Endothelial cell of umbilical vein (primary cell): ENCODE measurements around the gene WBP1L. TPM values are rescaled to one million over a fixed set of nuclear protein-coding genes. Genes with fewer than 3 reads are reported as not detected.

Experiments
- BruUV-seq: library from RNA; stranded (reverse); fragments of 400-500 nt; replicated peaks from 2 replicates; lab custom pipeline; 2021; lab: Mats Ljungman, UMichigan
- CTCF ChIA-PET: fragments of 300-600, 350-600 bp; sonication (Branson Sonifier 250); formaldehyde crosslinking; loops from one replicate; lab custom pipeline; 2021; ENCODE audit warnings: antibody characterized with exemption, inconsistent platforms; lab: Charles Lee
- POLR2A ChIA-PET: fragments of 300-600, 350-600 bp; sonication (Branson Sonifier 250); formaldehyde crosslinking; loops from one replicate; lab custom pipeline; 2021; ENCODE audit warnings: antibody characterized with exemption, inconsistent platforms; lab: Charles Lee
- DNase-seq: peaks from one replicate; pipeline ENCODE4 v3.0.0-alpha.2; 2011; ENCODE audit warnings: low read depth, low spot score
- FAIRE-seq: peaks from 2 replicates; lab custom pipeline; 2011; peaks lifted over from hg19 to GRCh38; lab: Jason Lieb, UNC
- H2AFZ ChIP-seq: 2 replicates; pipeline ENCODE4 v1.6.0; 2012; ENCODE audit warnings: low read depth, low read length, control low read depth, inconsistent platforms
- H3K27ac ChIP-seq: 2 replicates; pipeline ENCODE4 v1.5.1; 2011; ENCODE audit warnings: low read depth, mild to moderate bottlenecking, control low read depth, low read length, moderate library complexity; ENCODE audit not compliant: insufficient read depth
- H3K27me3 ChIP-seq, 2 experiments: 2 replicates each; pipeline versions ENCODE4 v1.6.0 to v1.6.1; 2011; ENCODE audit warnings: low read length in 2 of 2, mixed read lengths in 1 of 2; ENCODE audit not compliant: control insufficient read depth in 2 of 2, insufficient read depth in 2 of 2
- H3K36me3 ChIP-seq, 2 experiments: 2 replicates in 1 of 2; 3 replicates in 1 of 2; pipeline ENCODE4 v1.5.1; 2011; ENCODE audit warnings: low read length in 2 of 2, mild to moderate bottlenecking in 1 of 2, moderate library complexity in 1 of 2; ENCODE audit not compliant: control insufficient read depth in 2 of 2, insufficient read depth in 2 of 2; ENCODE audit errors: extremely low read depth in 1 of 2
- H3K4me1 ChIP-seq: 3 replicates; pipeline ENCODE4 v1.5.1; 2011; ENCODE audit warnings: mild to moderate bottlenecking, low read length; ENCODE audit not compliant: control insufficient read depth, insufficient read depth; ENCODE audit errors: extremely low read depth
- H3K4me2 ChIP-seq: 2 replicates; pipeline ENCODE4 v1.6.1; 2011; ENCODE audit warnings: low read length, control low read depth, mixed read lengths; ENCODE audit not compliant: insufficient read depth
- H3K4me3 ChIP-seq, 3 experiments: fragments of 200-600 bp in 1 of 3; sonication (generic), shearing (Covaris generic) in 1 of 3; replicated peaks in 1 of 3; 2 replicates each; pipeline ENCODE4 v1.5.1; 2011 to 2016; ENCODE audit warnings: control low read depth in 3 of 3, low read length in 3 of 3, mild to moderate bottlenecking in 2 of 3, inconsistent platforms in 1 of 3, low read depth in 1 of 3, moderate library complexity in 1 of 3; ENCODE audit not compliant: insufficient read depth in 1 of 3
- H3K79me2 ChIP-seq: 2 replicates; pipeline ENCODE4 v1.6.0; 2012; ENCODE audit warnings: low read length, inconsistent platforms; ENCODE audit not compliant: control insufficient read depth, insufficient read depth
- H3K9ac ChIP-seq: replicated peaks from 2 replicates; pipeline ENCODE3; 2011; ENCODE audit warnings: low read length, control low read depth; ENCODE audit not compliant: insufficient read depth; ENCODE audit errors: extremely low read depth
- H3K9me1 ChIP-seq: replicated peaks from 3 replicates; pipeline ENCODE4 v1.6.0; 2011; ENCODE audit warnings: mild to moderate bottlenecking, low read length; ENCODE audit not compliant: control insufficient read depth, insufficient read depth; ENCODE audit errors: extremely low read depth
- H3K9me3 ChIP-seq: replicated peaks from 2 replicates; pipeline ENCODE4 v1.5.1; 2012; ENCODE audit warnings: low read length, inconsistent platforms; ENCODE audit not compliant: control insufficient read depth, insufficient read depth
- H4K20me1 ChIP-seq: replicated peaks from 2 replicates; pipeline ENCODE3; 2011; ENCODE audit warnings: mild to moderate bottlenecking, low read length; ENCODE audit not compliant: control insufficient read depth, insufficient read depth; ENCODE audit errors: extremely low read depth
- JUN ChIP-seq: IDR thresholded peaks from 2 replicates; pipeline ENCODE4 v1.6.1; 2011; ENCODE audit warnings: borderline replicate concordance, low read depth; ENCODE audit not compliant: insufficient read length, insufficient read depth
- MYC ChIP-seq: IDR thresholded peaks from one replicate; pipeline ENCODE4 v1.6.1; 2011; ENCODE audit warnings: mild to moderate bottlenecking, low read depth, low read length
- POLR2AphosphoS5 ChIP-seq: IDR thresholded peaks from 2 replicates; pipeline ENCODE4 v1.6.1; 2012; ENCODE audit warnings: low read depth, mild to moderate bottlenecking, control low read depth, low read length, moderate library complexity; ENCODE audit not compliant: insufficient read depth
- dilution Hi-C: fragments of 300-500 bp; cut with MboI; formaldehyde crosslinking; loops from one replicate; pipeline ENCODE4 v1.15.0; 2019; ENCODE audit warnings: low sequenced_read_pairs; ENCODE audit not compliant: extremely low pct_ligation_motif_present
- intact Hi-C: fragments of 100-400 bp; cut with micrococcal nuclease; formaldehyde crosslinking; loops from one replicate; pipeline ENCODE4 v1.10.0; 2022
- polyA plus RNA-seq, 4 experiments: library from polyadenylated mRNA; depleted of rRNA in 3 of 4; stranded (reverse) in 3 of 4; unstranded in 1 of 4; fragments of >200 nt; gene quantifications; 2 replicates each; pipeline versions ENCODE4 v1.2.1 to v1.2.3, GENCODE V29; 2011 to 2012; ENCODE audit warnings: missing spikeins in 1 of 4
- total RNA-seq: library from RNA; stranded (reverse); gene quantifications from 2 replicates; pipeline ENCODE4 v1.2.3, GENCODE V29; 2021
- TF ChIP-seq, protein P1 (sequence below): IDR thresholded peaks from 2 replicates; pipeline ENCODE4 v1.6.1; 2011; ENCODE audit not compliant: insufficient read depth, insufficient read length

Gene WBP1L
- total and polyA plus RNA-seq, 2 donors (not counting 3 experiments of a cell fraction or from before 2014, with no cell fraction given) = 46.0 to 70.3 TPM

- intact Hi-C loops (loop anchor here (1.0 to 5.0 kb wide), 4 partner anchors 23 to 79 kb away; partner anchors contain the start of genes BORCS7 and WBP1L), dilution Hi-C loops (no loop called here)
- Histone ChIP-seq H3K79me2 (peaks cover 23% of the 10 kb centered on the region), H3K9ac (peak overlapping the region; percentile 99), H3K27me3 (no peaks in the 10 kb centered on the region), H3K4me3 (peak overlapping the region; percentile 0 to 76 (median 54)), H3K4me2 (peak overlapping the region; percentile 88), H3K9me3 (no peaks in the 10 kb centered on the region), H3K36me3 (peaks cover 0 to 2% of the 10 kb centered on the region in 2 experiments), H2AFZ (no peak overlapping the region), H4K20me1 (no peaks in the 10 kb centered on the region), H3K9me1 (no peaks in the 10 kb centered on the region), H3K27ac (peak overlapping the region; percentile 98), H3K4me1 (peaks cover 59% of the 10 kb centered on the region)
- TF ChIP-seq, protein P1, sequence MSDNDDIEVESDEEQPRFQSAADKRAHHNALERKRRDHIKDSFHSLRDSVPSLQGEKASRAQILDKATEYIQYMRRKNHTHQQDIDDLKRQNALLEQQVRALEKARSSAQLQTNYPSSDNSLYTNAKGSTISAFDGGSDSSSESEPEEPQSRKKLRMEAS = no peak
- TF ChIP-seq MYC (no peak), POLR2AphosphoS5 (peak; percentile 73), JUN (peak; percentile 36)
- ChIA-PET POLR2A (interaction anchor here (0.7 to 1.4 kb wide), 7 partner anchors 9 to 62 kb away, joined by 3 to 5 read pairs (median 3); partner anchors contain the start of genes ARL3 and SFXN2), CTCF (interaction anchor here (0.6 to 3.9 kb wide), 13 partner anchors 10 to 550 kb away, joined by 3 to 44 read pairs (median 6); partner anchors contain the start of genes CYP17A1 and ELOVL3)
- FAIRE-seq (peak; percentile 99), DNase-seq (peak; percentile 98)
- BruUV-seq = TSS peak; percentile 85
Measured at GRCh38 chr10:102775935-102776669, 32.4 kb downstream of the WBP1L start.
